SK-N-SH (cell line): ENCODE measurements around the gene KIFAP3.

Source experiments
- MAX ChIP-seq: IDR thresholded peaks from 2 replicates; pipeline ENCODE4 v1.4.0; 2012; ENCODE audit warnings: low read depth
- TF ChIP-seq, protein P1 (sequence below): fragments of 200-600 bp; sonication (generic); IDR thresholded peaks from 2 replicates; pipeline ENCODE4 v1.6.1; 2017; ENCODE audit warnings: antibody characterized with exemption, mild to moderate bottlenecking, moderate library complexity

- TF ChIP-seq, protein P1, sequence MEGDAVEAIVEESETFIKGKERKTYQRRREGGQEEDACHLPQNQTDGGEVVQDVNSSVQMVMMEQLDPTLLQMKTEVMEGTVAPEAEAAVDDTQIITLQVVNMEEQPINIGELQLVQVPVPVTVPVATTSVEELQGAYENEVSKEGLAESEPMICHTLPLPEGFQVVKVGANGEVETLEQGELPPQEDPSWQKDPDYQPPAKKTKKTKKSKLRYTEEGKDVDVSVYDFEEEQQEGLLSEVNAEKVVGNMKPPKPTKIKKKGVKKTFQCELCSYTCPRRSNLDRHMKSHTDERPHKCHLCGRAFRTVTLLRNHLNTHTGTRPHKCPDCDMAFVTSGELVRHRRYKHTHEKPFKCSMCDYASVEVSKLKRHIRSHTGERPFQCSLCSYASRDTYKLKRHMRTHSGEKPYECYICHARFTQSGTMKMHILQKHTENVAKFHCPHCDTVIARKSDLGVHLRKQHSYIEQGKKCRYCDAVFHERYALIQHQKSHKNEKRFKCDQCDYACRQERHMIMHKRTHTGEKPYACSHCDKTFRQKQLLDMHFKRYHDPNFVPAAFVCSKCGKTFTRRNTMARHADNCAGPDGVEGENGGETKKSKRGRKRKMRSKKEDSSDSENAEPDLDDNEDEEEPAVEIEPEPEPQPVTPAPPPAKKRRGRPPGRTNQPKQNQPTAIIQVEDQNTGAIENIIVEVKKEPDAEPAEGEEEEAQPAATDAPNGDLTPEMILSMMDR = no peak
- TF ChIP-seq MAX = no peak
Measured at GRCh38 chr1:169900571-169900970, 173.9 kb downstream of the KIFAP3 start.
